ACC112 (cell line): ENCODE results near the gene PLEKHJ1.
"Not testable (repeated sequence)": the region's sequence is repeated elsewhere in the genome, so short reads cannot be mapped to it uniquely, and the experiment has no call there.

Experiments
- H2AFZ ChIP-seq: fragments of 200-600 bp; sonication (generic); one replicate; pipeline ENCODE4 v1.6.0; 2017; ENCODE audit warnings: antibody characterized with exemption, low read length; ENCODE audit not compliant: unreplicated experiment
- H3K27ac ChIP-seq: fragments of 200-600 bp; sonication (generic); 2 replicates; pipeline ENCODE4 v1.5.1; 2014; ENCODE audit warnings: low read depth, mild to moderate bottlenecking, antibody characterized with exemption, low read length, moderate library complexity
- H3K27me3 ChIP-seq: fragments of 200-600 bp; sonication (generic); 2 replicates; pipeline ENCODE4 v1.6.1; 2014; ENCODE audit warnings: mild to moderate bottlenecking, antibody characterized with exemption, low read length, moderate library complexity, mixed read lengths; ENCODE audit not compliant: insufficient read depth
- H3K36me3 ChIP-seq: fragments of 200-600 bp; sonication (generic); 2 replicates; pipeline ENCODE4 v1.6.1; 2016; ENCODE audit warnings: mild to moderate bottlenecking, antibody characterized with exemption, low read length, moderate library complexity, mixed read lengths; ENCODE audit not compliant: insufficient read depth
- H3K4me1 ChIP-seq: fragments of 200-600 bp; sonication (generic); one replicate; pipeline ENCODE4 v1.6.1; 2016; ENCODE audit warnings: low read length, mixed read lengths; ENCODE audit not compliant: insufficient read depth, unreplicated experiment, control insufficient read depth
- H3K4me3 ChIP-seq: fragments of 200-600 bp; sonication (generic); 2 replicates; pipeline ENCODE4 v1.5.1; 2014; ENCODE audit warnings: mild to moderate bottlenecking, low read depth, low read length
- H3K79me2 ChIP-seq: fragments of 200-600 bp; sonication (generic); one replicate; pipeline ENCODE4 v1.6.0; 2016; ENCODE audit warnings: low read length; ENCODE audit not compliant: control insufficient read depth, unreplicated experiment, insufficient read depth

PLEKHJ1 gene

DNA sequence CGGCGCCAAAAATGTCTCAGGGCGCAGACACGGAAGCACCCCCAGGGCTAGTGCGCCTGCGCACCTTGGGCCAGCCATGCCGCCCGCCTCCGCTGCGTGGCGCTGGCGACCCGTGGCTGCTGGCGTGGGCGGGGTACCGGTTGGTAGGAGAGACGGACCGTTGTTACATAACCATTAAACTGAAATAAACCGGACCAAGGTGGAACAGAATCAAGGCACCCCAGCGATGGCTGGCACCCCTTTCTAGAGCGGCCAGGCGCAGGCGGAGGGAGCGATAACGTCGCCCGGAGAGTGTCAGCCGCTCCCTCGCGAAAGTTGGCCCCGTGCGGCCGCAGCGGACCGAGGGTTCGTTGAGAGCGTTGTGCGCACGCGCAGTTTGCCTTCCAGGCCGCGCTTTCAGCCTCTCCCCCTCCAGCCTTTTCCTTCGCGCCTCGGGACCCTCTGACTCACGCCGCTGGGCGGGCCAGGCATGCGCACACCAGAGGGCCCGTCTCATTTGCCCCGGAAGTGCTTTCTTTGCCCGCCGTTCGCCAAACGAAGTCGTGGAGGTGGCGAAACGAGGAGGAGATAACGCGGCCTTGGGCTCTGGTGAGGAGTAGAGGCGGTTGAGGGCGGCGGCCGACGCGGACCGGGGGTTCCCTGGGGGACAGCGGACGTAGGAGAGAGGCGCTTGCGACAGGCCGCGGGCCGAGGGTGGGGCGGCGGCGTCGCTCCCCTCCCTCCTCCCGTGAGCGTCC, at the start of gene PLEKHJ1, which contains the start of gene SF3A2:
PLEKHJ1 (minus strand) TSS at position 16 of the 737 bp plus-strand sequence. CDS start 81 bp downstream, outside the sequence.
SF3A2 (plus strand) TSS at position 511 of the 737 bp plus-strand sequence. CDS start 6,595 bp downstream, outside the sequence.
- H3K27ac ChIP-seq: peak within 1 kb of the TSS; percentile 91
- H3K4me3 ChIP-seq: peak within 1 kb of the TSS; percentile 94
- peak within 1 kb of the TSS; percentile 58 for H2AFZ ChIP-seq
- H3K36me3 ChIP-seq: no peaks in the 10 kb centered on the region
- H3K79me2 ChIP-seq: peaks cover 77% of the 10 kb centered on the region
- no peaks in the 10 kb centered on the region for H3K27me3 ChIP-seq
- H3K4me1 ChIP-seq: peaks cover 24% of the 10 kb centered on the region

DNA sequence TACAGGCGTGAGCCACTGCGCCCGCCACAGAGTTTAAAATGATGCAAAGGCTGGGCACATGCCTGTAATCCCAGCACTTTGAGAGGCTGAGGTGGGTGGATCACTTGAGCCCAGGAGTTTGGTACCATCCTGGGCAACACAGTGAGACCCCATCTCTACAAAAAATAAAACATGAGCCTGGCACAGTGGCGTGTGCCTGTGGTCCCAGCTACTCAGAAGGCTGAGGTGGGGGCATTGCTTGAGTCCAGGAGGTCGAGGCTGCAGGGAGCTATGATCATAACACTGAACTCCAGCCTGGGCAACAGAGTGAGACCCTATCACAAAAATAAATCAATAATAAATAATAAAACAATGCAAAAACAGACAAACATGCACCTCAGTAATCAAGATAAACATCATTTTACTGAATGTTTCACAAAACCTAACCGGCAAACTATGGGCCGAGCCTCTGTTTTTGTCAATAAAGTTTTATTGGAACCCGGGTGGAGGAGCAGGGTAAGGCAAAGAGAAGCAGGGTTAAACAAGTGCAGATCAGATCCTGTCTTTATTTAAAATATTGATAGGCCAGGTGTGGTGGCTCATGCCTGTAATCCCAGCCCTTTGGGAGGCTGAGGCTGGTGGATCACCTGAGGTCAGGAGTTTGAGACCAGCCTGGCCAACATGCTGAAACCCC, 47.8 kb upstream of the PLEKHJ1 start:
- no peak overlapping the region for H3K27ac ChIP-seq
- H3K4me1 ChIP-seq: peaks cover 4% of the 10 kb centered on the region
- no peaks in the 10 kb centered on the region for H3K79me2 ChIP-seq
- H2AFZ ChIP-seq: no peak overlapping the region
- no peaks in the 10 kb centered on the region for H3K36me3 ChIP-seq
- H3K4me3 ChIP-seq: no peak overlapping the region
- H3K27me3 ChIP-seq: peaks cover 4% of the 10 kb centered on the region; the same call in 1 of the 2 replicates

DNA sequence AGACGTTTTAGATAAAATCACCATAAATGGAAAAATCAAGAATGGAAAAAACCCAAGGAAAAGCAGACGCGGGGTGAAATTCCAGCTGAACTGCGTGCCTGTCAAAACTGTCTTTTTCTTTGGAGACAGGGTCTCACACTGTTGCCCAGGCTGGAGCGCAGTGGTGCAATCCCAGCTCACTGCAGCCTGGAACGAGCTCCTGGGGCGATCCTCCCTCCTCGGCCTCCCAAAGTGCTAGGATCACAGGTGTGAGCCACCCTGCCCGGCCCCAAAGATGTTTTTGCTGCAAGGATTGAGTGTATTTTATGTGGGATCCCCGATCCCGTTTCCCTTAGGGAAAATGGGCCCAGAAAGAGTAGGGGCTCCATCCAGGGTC, 46.7 kb upstream of the PLEKHJ1 start:
- no peak overlapping the region for H3K4me3 ChIP-seq
- no peak overlapping the region for H2AFZ ChIP-seq
- H3K79me2 ChIP-seq: no peaks in the 10 kb centered on the region
- H3K4me1 ChIP-seq: peaks cover 4% of the 10 kb centered on the region
- H3K27me3 ChIP-seq: no peaks in the 10 kb centered on the region
- no peaks in the 10 kb centered on the region for H3K36me3 ChIP-seq
- H3K27ac ChIP-seq: no peak overlapping the region

GRCh38 chr19:2282062-2282861, 46.1 kb upstream of the PLEKHJ1 start, which contains the start of gene PEAK3:
Gene PEAK3 (minus strand): TSS chr19:2282175. CDS start chr19:2280931, 1,244 bp downstream.
- Histone ChIP-seq H3K36me3 (no peaks in the 10 kb centered on the region), H3K27me3 (no peaks in the 10 kb centered on the region), H3K27ac (no peak within 1 kb of the TSS), H3K4me3 (peak within 1 kb of the TSS; percentile 29; the same call in 1 of the 2 replicates), H3K79me2 (no peaks in the 10 kb centered on the region), H3K4me1 (peaks cover 4% of the 10 kb centered on the region), H2AFZ (no peak within 1 kb of the TSS)

GRCh38 chr19:2281265-2282061, 45.3 kb upstream of the PLEKHJ1 start:
- peak overlapping the region; percentile 29; the same call in 1 of the 2 replicates for H3K4me3 ChIP-seq

DNA sequence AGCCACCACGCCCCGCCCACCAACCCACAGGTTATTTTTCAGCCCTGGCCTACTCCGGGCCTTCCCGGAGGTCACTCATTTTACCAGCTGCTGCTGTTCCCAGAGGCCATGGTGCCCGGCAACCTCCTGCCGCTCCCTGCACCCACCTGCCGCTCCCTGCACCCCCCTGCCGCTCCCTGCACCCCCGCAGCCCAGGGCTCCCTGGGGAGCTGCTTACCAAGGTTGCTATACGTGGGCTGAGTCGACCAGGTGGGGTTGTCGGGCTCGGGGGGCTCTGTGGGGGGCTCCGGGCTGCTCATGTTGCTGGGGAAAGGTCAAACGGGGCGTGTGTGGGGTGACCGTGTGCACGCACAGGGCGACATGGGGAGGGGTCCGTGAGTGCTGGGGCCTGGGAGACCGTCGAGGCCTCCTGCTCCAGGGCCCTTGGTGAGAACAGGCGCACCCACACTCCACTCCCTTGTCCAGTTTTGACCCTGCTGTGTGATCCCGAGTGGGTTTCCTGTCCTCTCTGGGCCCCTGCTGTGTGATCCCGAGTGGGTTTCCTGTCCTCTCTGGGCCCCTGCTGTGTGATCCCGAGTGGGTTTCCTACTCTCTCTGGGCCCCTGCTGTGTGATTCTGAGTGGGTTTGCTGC, 44.6 kb upstream of the PLEKHJ1 start:
- Histone ChIP-seq H3K27me3 (no peaks in the 10 kb centered on the region), H3K27ac (no peak overlapping the region), H3K4me3 (no peak overlapping the region), H2AFZ (no peak overlapping the region), H3K79me2 (peaks cover 2% of the 10 kb centered on the region), H3K4me1 (peaks cover 4% of the 10 kb centered on the region), H3K36me3 (no peaks in the 10 kb centered on the region)

More at GRCh38 chr19:2281265-2282061, 45.3 kb upstream of the PLEKHJ1 start:
- not testable (repeated sequence) for H2AFZ ChIP-seq, H3K27me3 ChIP-seq, H3K27ac ChIP-seq, H3K36me3 ChIP-seq, H3K79me2 ChIP-seq, H3K4me1 ChIP-seq

- Histone ChIP-seq H3K27me3 (no peaks in the 10 kb centered on the region), H3K79me2 (peaks cover 14% of the 10 kb centered on the region), H3K27ac (no peak overlapping the region), H3K36me3 (no peaks in the 10 kb centered on the region), H2AFZ (no peak overlapping the region), H3K4me1 (peaks cover 4% of the 10 kb centered on the region), H3K4me3 (no peak overlapping the region)
These were observed 42.5 kb upstream of the PLEKHJ1 start for GRCh38 chr19:2278459-2279158.

GRCh38 chr19:2277138-2277537, 41.0 kb upstream of the PLEKHJ1 start:
- Histone ChIP-seq H3K27ac (no peak overlapping the region), H3K36me3 (peaks cover 4% of the 10 kb centered on the region; the same call in 1 of the 2 replicates)

GRCh38 chr19:2276429-2276986, 40.4 kb upstream of the PLEKHJ1 start:
- H3K27me3 ChIP-seq: no peaks in the 10 kb centered on the region
- H3K36me3 ChIP-seq: peaks cover 4% of the 10 kb centered on the region; the same call in 1 of the 2 replicates
- peaks cover 34% of the 10 kb centered on the region for H3K79me2 ChIP-seq
- peaks cover 9% of the 10 kb centered on the region for H3K4me1 ChIP-seq
- no peak overlapping the region for H3K27ac ChIP-seq
- H2AFZ ChIP-seq: no peak overlapping the region
- H3K4me3 ChIP-seq: no peak overlapping the region

More at GRCh38 chr19:2277138-2277537, 41.0 kb upstream of the PLEKHJ1 start:
- Histone ChIP-seq H3K79me2 (peaks cover 28% of the 10 kb centered on the region), H3K27me3 (no peaks in the 10 kb centered on the region), H3K4me1 (peaks cover 12% of the 10 kb centered on the region), H3K4me3 (no peak overlapping the region), H2AFZ (no peak overlapping the region)
